GM21381 (cell line): ENCODE data around the gene C19orf44.
"Not testable (repeated sequence)": the region's sequence is repeated elsewhere in the genome, so short reads cannot be mapped to it uniquely, and the experiment has no call there.

ENCODE experiments used
- ATAC-seq: cut with Tn5 transposase; IDR thresholded peaks from one replicate; pipeline ENCODE4 v1.9.1; 2021; ENCODE audit warnings: mild to moderate bottlenecking, moderate library complexity; ENCODE audit not compliant: unreplicated experiment

The C19orf44 gene

DNA sequence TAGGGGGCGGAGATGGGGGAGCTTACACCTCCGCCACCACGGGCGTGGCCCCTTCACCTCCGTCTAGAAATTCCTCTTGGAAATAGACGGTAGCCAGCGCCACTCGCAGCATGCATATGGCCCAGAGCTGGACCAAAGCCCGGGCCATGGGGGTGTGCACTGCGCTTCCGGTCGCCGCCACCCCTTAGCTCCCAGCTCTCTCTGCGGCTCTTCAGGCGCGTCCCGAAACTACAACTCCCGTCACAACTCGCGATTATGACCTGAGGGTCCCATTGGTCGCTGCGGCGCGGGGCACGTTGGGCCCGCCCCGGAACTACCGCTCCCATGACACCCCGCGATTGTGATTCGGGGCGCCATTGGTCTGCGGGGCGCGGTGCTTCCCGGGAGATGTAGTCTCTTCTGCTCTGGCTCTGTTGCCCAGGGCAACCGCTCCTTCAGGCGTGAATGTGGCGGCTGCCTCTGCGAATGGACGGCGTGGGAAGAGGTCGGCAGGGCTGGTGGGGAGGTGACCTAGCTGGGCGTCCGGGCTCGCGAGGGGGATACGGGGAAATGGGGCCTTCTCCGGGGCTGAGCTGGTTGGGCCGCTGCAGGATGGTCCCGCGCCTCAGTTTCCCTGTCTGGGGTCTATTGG, at the start of gene C19orf44, which contains the start of gene CALR3:
TSS of gene C19orf44 (plus strand) at position 413 of the 631 bp plus-strand sequence. CDS start 4,399 bp downstream, outside the sequence.
TSS of gene CALR3 (minus strand) at position 186 of the 631 bp plus-strand sequence. CDS start at position 148, 38 bp downstream.
- ATAC-seq = peak; percentile 98

DNA sequence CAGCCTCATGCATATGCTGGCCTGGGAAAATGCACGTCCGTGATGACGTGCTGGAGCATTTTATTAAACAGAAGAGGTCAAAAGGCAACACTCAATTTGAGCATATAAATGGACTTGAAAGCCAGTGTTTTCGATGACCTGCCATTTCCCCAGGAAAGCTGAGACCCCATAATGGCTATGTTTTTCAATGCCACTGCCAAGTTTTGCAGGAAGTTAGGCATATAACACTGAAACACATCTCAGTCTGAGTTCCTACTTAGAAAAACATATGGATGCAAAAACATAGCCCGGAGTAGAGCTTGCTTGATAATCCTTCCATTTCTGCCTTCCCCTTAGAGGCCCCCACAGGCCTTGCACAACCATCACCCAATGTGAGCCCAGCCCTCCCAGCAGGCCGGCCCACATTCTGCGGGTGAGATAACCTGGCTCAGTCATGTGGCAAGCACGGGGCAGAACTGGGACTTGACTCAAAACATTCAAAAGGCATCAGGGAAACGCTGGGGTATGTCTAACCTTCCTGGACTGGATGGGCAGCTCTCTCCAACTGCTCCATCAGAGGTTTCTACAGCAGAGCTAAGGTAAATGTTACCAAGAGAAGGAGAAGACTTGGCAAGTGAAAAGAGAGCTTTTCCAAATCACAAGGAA, 49.3 kb upstream of the C19orf44 start:
- no peak for ATAC-seq

GRCh38 chr19:16448872-16449271, 47.3 kb upstream of the C19orf44 start:
- ATAC-seq = not testable (repeated sequence)

GRCh38 chr19:16449330-16449961, 46.7 kb upstream of the C19orf44 start:
- ATAC-seq = peak; percentile 40

- ATAC-seq = no peak
These were observed 43.9 kb upstream of the C19orf44 start for GRCh38 chr19:16452325-16452724.

- ATAC-seq = no peak
These were observed 41.8 kb upstream of the C19orf44 start for GRCh38 chr19:16454351-16454918.

- no peak for ATAC-seq
These were observed 40.7 kb upstream of the C19orf44 start for GRCh38 chr19:16455489-16455888.

GRCh38 chr19:16456652-16457194, 39.5 kb upstream of the C19orf44 start:
- no peak for ATAC-seq

- no peak for ATAC-seq
These were observed 38.8 kb upstream of the C19orf44 start for GRCh38 chr19:16457195-16457953.

DNA sequence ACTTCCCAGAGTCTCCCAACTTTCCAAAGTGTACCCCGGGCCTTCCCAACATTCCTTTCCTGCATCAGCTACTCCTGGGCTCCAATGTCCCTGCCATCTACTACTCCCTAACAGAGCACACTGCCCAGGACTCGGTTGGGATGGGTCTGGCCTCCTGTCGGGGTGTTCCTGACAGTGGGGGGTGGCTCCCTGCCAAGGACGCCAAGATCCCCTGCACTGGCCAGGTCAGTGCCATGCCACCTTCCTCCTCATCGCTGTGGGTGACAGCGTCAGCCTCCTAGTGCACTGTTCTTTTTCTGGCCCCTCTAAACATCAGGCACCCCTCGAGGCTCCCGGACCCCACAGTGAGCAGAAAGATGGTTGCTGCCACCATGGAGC, 38.3 kb upstream of the C19orf44 start:
- ATAC-seq = no peak

DNA sequence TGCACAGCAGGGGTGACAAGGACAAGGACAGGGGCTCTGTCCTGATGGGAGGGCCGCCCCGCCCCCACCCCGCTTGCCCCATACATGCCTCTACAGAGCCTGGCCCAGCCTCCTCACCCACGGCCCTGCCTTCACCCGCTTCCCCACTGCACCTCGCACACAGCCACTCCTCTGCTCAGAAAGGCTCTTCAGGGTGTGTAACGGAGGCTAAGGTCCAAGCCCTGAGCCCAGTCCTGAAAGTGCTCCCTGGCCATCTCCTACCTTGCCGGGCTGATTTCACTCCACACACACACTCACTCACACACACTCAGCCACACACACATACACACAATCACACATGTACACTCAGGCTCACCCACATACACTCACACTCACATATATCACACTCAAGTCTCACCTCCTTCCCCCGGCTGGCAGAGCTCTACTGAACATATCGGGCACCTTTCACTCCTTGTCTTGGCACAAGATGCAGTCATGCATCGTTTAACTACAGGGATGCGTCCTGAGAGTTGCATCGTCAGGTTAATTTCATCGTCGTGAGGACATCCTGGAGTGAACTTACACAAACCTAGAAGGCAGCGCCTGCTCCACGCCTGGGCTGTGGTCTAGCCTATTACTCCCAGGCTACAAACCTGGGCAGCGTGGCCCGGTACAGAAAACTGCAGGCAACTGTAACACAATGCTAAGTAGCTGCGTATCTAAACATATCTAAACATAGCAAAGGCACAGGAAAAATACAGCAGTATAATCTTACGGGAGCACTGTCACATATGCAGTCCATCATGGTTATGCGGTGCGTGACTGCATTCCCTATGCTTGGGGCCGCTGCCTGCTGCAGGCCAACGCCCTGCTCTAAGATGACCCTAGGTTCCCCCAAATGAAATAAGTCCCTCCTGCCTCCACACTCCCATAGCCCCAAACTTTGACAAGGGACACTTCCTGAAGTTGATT, 37.5 kb upstream of the C19orf44 start:
- ATAC-seq = no peak

DNA sequence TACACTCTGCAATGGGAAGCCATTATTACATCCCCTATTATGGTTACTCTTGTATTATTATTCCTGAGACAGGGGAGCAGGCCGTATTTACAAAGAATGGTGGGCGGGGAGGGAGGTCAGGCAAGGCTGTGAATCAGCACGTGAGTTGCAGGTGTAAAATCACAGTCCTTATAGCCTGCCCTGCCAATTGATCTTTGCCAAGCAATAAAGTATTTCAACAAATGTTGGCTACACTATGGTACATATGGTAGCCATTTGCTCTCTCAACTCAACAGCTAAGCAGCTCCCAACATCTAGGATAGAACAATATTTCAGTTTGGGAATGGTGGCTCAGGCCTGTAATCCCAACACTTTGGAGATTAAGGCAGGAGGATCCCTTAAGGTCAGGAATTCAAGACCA, 36.5 kb upstream of the C19orf44 start:
- no peak for ATAC-seq

DNA sequence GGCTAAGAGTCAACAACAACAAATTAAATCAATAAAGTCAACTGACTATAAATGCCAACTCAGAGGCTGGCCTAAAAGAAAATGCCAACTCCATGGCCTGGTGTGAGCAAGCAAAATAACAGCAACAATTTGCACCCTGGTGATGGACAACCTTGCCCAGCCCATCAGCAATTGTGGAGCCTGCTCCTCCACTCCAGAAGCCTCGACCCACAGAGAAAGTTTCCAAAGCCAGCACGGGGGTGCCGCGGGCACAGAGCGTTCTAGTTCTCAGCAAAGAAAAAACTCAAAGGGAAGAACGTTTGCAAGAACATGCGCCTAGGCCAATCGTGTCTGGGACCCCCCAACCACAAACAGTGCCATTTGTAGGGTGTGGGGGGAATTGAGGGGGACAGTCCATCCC, 35.7 kb upstream of the C19orf44 start:
- ATAC-seq = no peak

DNA sequence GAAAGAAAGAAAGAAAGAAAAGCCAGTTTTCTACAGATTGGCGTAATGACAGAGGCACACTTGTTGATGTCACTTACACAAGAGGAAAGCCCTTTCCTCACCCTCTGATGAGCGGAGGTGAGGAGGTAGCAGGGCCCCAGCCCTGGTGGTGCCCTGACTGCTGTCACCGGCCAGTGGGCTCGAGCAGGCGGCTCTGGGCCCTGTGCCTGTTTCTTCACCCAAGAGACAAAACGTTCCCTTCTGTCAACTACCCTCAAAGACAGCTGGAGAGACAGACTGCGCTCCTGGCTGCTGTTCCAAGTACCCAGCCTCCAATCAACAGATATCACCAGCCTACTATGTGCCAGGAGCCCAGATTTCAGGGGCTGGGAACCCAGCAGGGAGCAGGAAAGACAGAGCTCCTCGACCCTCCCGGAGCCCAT, 34.6 kb upstream of the C19orf44 start:
- ATAC-seq = no peak

GRCh38 chr19:16462757-16463250, 33.4 kb upstream of the C19orf44 start:
- ATAC-seq = no peak

GRCh38 chr19:16463341-16463990, 32.7 kb upstream of the C19orf44 start:
- ATAC-seq = no peak

DNA sequence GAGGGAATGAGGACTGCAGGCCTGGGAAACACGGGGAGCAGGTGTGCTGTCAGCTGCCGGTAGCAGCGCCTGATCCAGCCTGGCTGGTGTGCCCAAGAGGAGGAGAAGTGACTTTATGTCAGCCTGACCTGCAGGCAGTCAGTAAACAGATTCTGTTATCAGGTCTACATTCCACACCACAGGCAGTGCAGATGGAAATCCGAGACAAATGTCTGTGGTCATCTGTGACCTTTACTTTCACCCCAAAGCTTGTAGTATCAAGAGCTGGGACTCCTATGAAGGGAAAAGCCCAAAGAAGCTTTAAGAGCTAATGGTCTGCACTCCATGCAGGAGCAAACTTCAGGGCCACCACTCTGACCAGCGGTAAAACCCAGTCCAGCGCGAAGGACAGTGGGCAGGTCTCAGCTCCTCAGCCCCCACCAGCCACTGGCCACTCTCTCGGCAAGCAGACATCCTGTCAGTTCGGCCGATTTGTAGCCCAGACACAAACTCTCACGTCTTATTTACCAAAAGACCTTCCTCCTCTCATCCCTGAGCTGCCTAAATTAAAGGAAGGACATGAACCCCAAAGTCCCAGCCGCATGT, 32.1 kb upstream of the C19orf44 start:
- ATAC-seq = no peak

DNA sequence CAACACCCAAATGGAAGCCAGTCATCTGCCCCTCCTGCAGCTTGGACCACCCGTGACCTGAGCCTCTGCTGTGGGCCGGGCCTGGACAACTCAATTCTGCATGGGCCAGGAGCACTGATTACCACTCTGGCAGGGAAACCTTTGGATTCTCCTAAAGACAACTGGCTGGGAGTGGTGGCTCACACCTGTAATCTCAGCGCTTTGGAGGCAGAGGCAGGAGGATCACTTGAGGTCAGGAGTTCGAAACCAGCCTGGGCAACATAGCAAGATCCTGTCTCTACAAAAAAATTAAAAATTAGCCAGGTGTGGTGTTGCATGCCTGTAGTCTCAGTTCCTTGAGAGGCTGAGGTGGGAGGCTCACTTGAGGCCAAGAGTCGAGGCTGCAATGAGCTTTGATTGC, 31.0 kb upstream of the C19orf44 start:
- ATAC-seq = no peak
